CD1c-positive myeloid dendritic cell (primary cell): ENCODE data around the gene RCBTB2.

Experiments
- DNase-seq: peaks from one replicate; pipeline ENCODE4 v3.0.0-alpha.2; 2016; ENCODE audit errors: extremely low spot score

Gene RCBTB2

DNA sequence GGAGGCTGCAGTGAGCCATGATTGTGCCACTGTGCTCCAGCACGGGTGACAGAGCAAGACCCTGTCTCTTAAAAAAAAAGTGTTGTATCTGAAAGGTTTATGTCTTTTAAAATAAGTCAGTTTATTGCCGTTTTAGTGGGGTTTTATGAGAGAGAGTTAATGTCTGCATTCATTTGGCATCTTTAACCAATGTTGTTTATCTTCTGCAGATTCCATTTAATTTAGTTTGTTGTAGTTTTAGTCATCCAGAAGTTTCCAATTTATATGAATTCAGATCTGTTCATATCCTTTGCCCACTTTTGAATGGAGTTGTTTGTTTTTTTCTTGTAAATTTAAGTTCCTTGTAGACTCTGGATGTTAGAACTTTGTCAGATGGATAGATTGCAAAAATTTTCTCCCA, 83.2 kb downstream of the RCBTB2 start:
- DNase-seq, result no peak

DNA sequence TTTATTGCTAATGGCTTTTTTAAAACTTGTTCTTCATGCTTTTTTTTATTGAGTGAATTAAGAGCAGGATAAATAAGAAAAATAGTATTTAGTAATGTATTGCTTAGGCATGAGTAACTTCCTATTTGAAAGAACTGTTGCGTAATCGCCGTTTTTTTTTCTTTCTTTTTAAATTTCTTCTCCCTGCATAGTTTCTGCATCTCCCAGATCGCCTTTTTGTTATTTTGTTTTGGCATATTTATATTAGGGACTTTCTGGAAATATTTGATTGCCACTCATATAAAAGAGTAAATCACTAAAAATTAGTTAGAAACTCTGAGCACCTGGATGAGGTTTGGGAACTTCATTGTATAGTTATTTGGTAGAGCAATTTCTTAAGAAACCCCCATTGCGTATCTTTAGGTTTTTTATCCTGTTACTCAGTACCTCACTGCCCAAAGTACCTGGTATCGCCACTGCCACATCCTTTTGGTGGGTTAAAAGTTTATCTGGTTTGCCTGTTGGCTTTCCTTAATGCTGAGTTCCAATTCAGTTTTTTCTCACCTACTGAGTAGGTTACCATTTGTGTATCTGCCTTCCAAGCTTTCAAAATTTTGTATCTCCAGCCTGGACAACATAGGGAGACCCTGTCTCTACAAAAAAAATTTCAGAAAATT, 83.8 kb downstream of the RCBTB2 start:
- peak; percentile 78 for DNase-seq

DNA sequence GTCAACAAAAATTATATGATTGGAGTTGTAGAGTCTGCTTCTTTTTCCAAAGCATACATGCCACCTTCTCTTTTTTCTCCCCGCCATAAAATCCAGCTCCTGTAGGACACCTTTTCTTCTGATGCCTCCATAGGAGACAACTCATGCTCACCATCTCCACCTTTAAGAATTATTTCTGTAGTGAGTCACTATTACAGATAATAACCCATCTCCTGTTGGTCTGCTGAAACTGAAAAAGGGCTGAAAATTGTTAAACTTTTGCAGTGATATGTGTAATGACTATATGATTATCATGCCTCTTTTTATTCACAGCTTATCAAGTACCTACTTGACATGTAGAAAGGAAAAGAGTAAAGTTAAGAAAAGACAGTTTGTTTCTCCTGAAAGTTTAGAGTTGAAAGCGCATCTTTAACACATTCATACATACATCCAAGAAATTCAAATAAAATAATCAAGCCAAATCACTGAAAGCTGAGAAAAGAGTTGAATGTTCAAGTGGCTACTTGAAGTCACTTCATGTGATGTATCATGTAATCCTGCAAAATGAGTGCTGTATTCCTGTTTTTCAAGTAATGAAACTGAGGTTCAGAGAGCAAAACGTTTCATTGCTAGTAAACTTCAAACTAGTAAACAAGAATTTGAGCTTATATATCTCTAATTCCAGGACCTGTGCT, 84.5 kb downstream of the RCBTB2 start:
- peak; percentile 41 for DNase-seq

DNA sequence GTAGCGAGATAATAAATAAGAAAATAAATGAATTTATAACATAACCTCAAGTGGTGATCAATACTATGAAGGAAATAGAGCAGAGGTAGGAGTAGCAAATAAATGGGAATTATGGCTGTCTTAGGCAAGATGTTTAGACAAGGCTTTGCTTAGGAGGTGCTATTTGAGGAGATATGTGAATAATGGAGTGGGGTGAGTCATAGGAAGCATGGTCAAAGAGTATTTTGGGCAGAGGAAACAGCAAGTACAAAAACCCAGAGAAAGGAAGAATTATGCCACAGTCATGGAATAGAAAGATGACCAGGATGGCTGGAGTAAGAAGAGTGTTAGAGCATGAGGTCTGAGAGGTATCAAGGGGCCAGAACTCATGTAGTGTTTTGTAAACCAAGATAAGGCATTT, 86.4 kb downstream of the RCBTB2 start:
- DNase-seq, result no peak

DNA sequence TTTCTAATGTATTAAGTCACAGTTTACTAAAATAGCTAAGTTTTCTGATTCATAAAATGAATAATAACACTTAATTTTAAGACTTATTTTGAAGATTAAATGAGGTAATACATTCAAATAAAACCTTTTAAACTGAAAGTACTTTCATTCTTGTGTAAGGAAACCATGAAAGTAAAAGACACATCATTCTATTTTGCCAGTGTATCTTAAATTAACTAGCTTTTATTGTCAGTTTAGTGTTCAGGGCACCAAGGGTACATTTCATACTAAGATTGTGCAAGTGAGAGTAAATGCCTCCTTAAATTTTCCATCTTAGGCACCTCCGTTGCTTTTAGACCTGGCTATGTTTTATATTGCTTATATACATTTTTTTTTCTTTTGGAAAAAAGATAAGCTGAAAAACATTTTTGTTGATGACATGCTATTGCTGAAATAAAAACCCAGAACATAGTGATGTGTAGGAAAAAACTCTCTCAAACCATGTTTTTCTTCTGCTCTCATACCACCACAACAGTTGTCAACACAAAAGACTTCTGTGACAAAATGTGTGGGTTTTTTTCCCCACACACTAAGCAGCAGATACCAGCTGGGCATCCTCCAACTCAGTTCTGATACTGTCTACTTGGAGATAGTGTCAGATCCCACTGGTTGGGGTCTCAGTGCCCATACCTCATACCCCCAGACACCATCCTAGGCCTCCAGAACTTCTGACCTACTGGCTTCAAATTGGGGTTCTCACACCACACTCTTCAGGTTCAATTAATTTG, 89.3 kb downstream of the RCBTB2 start:
- DNase-seq, result no peak
